ENCODE measurements around the gene KCNQ1.

KCNQ1 gene

GRCh38 chr11:2581151-2581930 lies 136.5 kb downstream of the KCNQ1 start:
- DNase-seq (ENCODE audit: low spot score), result no peak

- DNase-seq (ENCODE audit: low spot score), result no peak
Observed at GRCh38 chr11:2581931-2582350, 137.1 kb downstream of the KCNQ1 start.

- DNase-seq (ENCODE audit: low spot score), result peak; percentile 9
Observed at GRCh38 chr11:2582351-2582945, 137.6 kb downstream of the KCNQ1 start.

- DNase-seq (ENCODE audit: low spot score), result peak; percentile 8
Observed at GRCh38 chr11:2582946-2583604, 138.3 kb downstream of the KCNQ1 start.

- peak; percentile 5 for DNase-seq (ENCODE audit: low spot score)
Observed at GRCh38 chr11:2583605-2583958, 138.8 kb downstream of the KCNQ1 start.

GRCh38 chr11:2584434-2584811 lies 139.6 kb downstream of the KCNQ1 start:
- DNase-seq (ENCODE audit: low spot score), result no peak

GRCh38 chr11:2584812-2585565 lies 140.2 kb downstream of the KCNQ1 start:
- peak; percentile 3 for DNase-seq (ENCODE audit: low spot score)

- peak; percentile 6 for DNase-seq (ENCODE audit: low spot score)
Observed at GRCh38 chr11:2585566-2586086, 140.8 kb downstream of the KCNQ1 start.

GRCh38 chr11:2586087-2586792 lies 141.4 kb downstream of the KCNQ1 start:
- DNase-seq (ENCODE audit: low spot score), result peak; percentile 6

GRCh38 chr11:2586793-2587131 lies 142.0 kb downstream of the KCNQ1 start:
- DNase-seq (ENCODE audit: low spot score), result peak; percentile 10

- DNase-seq (ENCODE audit: low spot score), result peak; percentile 8
Observed at GRCh38 chr11:2587132-2587930, 142.5 kb downstream of the KCNQ1 start.

GRCh38 chr11:2587976-2588748 lies 143.4 kb downstream of the KCNQ1 start:
- DNase-seq (ENCODE audit: low spot score), result peak; percentile 5

GRCh38 chr11:2588809-2589537 lies 144.2 kb downstream of the KCNQ1 start:
- DNase-seq (ENCODE audit: low spot score), result peak; percentile 8

- DNase-seq (ENCODE audit: low spot score), result no peak
Observed at GRCh38 chr11:2589538-2589934, 144.7 kb downstream of the KCNQ1 start.

- DNase-seq (ENCODE audit: low spot score), result peak; percentile 8
Observed at GRCh38 chr11:2590131-2590964, 145.5 kb downstream of the KCNQ1 start.

- DNase-seq (ENCODE audit: low spot score), result peak; percentile 10
Observed at GRCh38 chr11:2590965-2591754, 146.4 kb downstream of the KCNQ1 start.

- peak; percentile 8 for DNase-seq (ENCODE audit: low spot score)
Observed at GRCh38 chr11:2591805-2592204, 147.0 kb downstream of the KCNQ1 start.

All from AG20443 (cell line).